GM12878 (cell line): Measurements from ENCODE around the gene EEPD1. TPM values are rescaled to one million over a fixed set of nuclear protein-coding genes. Genes with fewer than 3 reads are reported as not detected.

Source experiments
- ATAC-seq: fragments of 200-7000 bp; cut with Tn5 transposase; 3 replicates; pipeline ENCODE4 v1.9.1; 2020; ENCODE audit warnings: mild to moderate bottlenecking, moderate library complexity
- BruUV-seq: library from RNA; stranded (reverse); fragments of 400-500 nt; replicated peaks from 2 replicates; lab custom pipeline; 2021; lab: Mats Ljungman, UMichigan
- CTCF ChIA-PET: fragments of 300-600 bp; sonication (Branson Sonifier 250); formaldehyde crosslinking; extraction: SDS; loops from one replicate; lab custom pipeline; 2021; ENCODE audit warnings: inconsistent platforms; lab: Yijun Ruan, JAX
- POLR2A ChIA-PET: fragments of 350-600 bp; formaldehyde crosslinking; extraction: SDS; loops from one replicate; lab custom pipeline; 2021; ENCODE audit warnings: inconsistent platforms; lab: Charles Lee
- RAD21 ChIA-PET: fragments of 300-600 bp; sonication (Branson Sonifier 250); formaldehyde crosslinking; loops from one replicate; lab custom pipeline; 2023; ENCODE audit warnings: antibody characterized with exemption; ENCODE audit not compliant: unreplicated experiment; lab: Charles Lee
- SMC1A ChIA-PET: fragments of 300-600 bp; sonication (Branson Sonifier 250); formaldehyde crosslinking; loops from one replicate; lab custom pipeline; 2023; ENCODE audit not compliant: unreplicated experiment, uncharacterized antibody; lab: Charles Lee
- DNase-seq: peaks from one replicate; pipeline ENCODE4 v3.0.0-alpha.2; 2011; ENCODE audit warnings: low read depth, low spot score
- FAIRE-seq: peaks from 3 replicates; lab custom pipeline; 2011; peaks lifted over from hg19 to GRCh38; lab: Jason Lieb, UNC
- H2AFZ ChIP-seq: 2 replicates; pipeline ENCODE4 v1.6.0; 2011; ENCODE audit warnings: low read depth, low read length, control low read depth; ENCODE audit not compliant: control insufficient read depth
- H3K27ac ChIP-seq: 2 replicates; pipeline ENCODE4 v1.5.1; 2011; ENCODE audit warnings: control low read depth; ENCODE audit not compliant: control insufficient read depth, insufficient read depth
- H3K27me3 ChIP-seq, 2 experiments: replicated peaks in 1 of 2; 2 replicates each; pipeline versions ENCODE4 v1.6.0 to v1.6.1; 2011; ENCODE audit warnings: low read length in 1 of 2; ENCODE audit not compliant: control insufficient read depth in 2 of 2, insufficient read depth in 2 of 2
- H3K36me3 ChIP-seq, 2 experiments: 2 replicates each; pipeline ENCODE4 v1.5.1; 2011; ENCODE audit warnings: low read length in 1 of 2; ENCODE audit not compliant: control insufficient read depth in 2 of 2, insufficient read depth in 2 of 2
- H3K4me1 ChIP-seq: 2 replicates; pipeline ENCODE4 v1.6.1; 2011; ENCODE audit warnings: mild to moderate bottlenecking, low read length, moderate library complexity, mixed read lengths; ENCODE audit not compliant: control insufficient read depth, insufficient read depth
- H3K4me2 ChIP-seq: 2 replicates; pipeline ENCODE4 v1.6.0; 2011; ENCODE audit warnings: control low read depth; ENCODE audit not compliant: control insufficient read depth, insufficient read depth
- H3K4me3 ChIP-seq: fragments of 200-600 bp; sonication (generic); 2 replicates; pipeline ENCODE4 v1.5.1; 2016
- H3K79me2 ChIP-seq: 2 replicates; pipeline ENCODE4 v1.6.0; 2011; ENCODE audit warnings: low read length; ENCODE audit not compliant: control insufficient read depth, insufficient read depth
- H3K9ac ChIP-seq: 2 replicates; pipeline ENCODE4 v1.8.0; 2011; ENCODE audit warnings: low read length, control low read depth, mixed read lengths; ENCODE audit not compliant: control insufficient read depth, insufficient read depth
- H3K9me3 ChIP-seq: replicated peaks from 3 replicates; pipeline ENCODE4 v1.5.1; 2011; ENCODE audit warnings: mild to moderate bottlenecking, low read length; ENCODE audit not compliant: control insufficient read depth, insufficient read depth
- H4K20me1 ChIP-seq: 2 replicates; pipeline ENCODE4 v1.6.0; 2011; ENCODE audit not compliant: control insufficient read depth, insufficient read depth
- BMI1 ChIP-seq: fragments of 450-650 bp; IDR thresholded peaks from 2 replicates; pipeline ENCODE4 v1.6.1; 2016; ENCODE audit warnings: mild to moderate bottlenecking, moderate library complexity, borderline replicate concordance
- DPF2 ChIP-seq: fragments of 450-650 bp; IDR thresholded peaks from 2 replicates; pipeline ENCODE4 v1.6.1; 2017; ENCODE audit warnings: mild to moderate bottlenecking
- IKZF2 ChIP-seq, 2 experiments: fragments of 450-650 bp; IDR thresholded peaks; 2 replicates each; pipeline ENCODE4 v1.6.1; 2017; ENCODE audit warnings: mild to moderate bottlenecking in 2 of 2, moderate library complexity in 2 of 2
- IRF4 ChIP-seq: IDR thresholded peaks from 2 replicates; pipeline ENCODE4 v1.6.1; 2011; ENCODE audit warnings: low read depth, low read length
- POLR2AphosphoS2 ChIP-seq: IDR thresholded peaks from 2 replicates; pipeline ENCODE4 v1.6.1; 2011; ENCODE audit warnings: low read depth, mild to moderate bottlenecking, low read length, improper control_type of control experiment, moderate library complexity
- RAD51 ChIP-seq: fragments of 450-650 bp; IDR thresholded peaks from 2 replicates; pipeline ENCODE4 v1.6.1; 2016; ENCODE audit warnings: moderate library complexity, mild to moderate bottlenecking, inconsistent platforms
- SIX5 ChIP-seq: IDR thresholded peaks from 2 replicates; pipeline ENCODE4 v1.6.1; 2011; ENCODE audit warnings: mild to moderate bottlenecking, low read depth, low read length, moderate library complexity; ENCODE audit not compliant: severe bottlenecking
- ZNF217 ChIP-seq: fragments of 450-650 bp; IDR thresholded peaks from 2 replicates; pipeline ENCODE4 v1.6.1; 2017; ENCODE audit warnings: antibody characterized with exemption, mild to moderate bottlenecking
- WGBS: methylation state at CpG from one replicate; pipeline ENCODE4 v1.1.6; 2016; ENCODE audit warnings: low lambda C conversion rate; ENCODE audit not compliant: insufficient replicate concordance, insufficient coverage; ENCODE audit errors: missing lambda C conversion rate; 5-methylcytosine and 5-hydroxymethylcytosine counted together
- in situ Hi-C: fragments of 300-500 bp; cut with MboI; formaldehyde crosslinking; loops from 9 replicates; pipeline ENCODE4 v1.14.3; 2018; ENCODE audit warnings: mixed read lengths
- intact Hi-C: fragments of 100-400 bp; cut with micrococcal nuclease; formaldehyde crosslinking; loops from one replicate; pipeline ENCODE4 v1.14.2; 2022; ENCODE audit not compliant: unreplicated experiment
- polyA plus RNA-seq, 11 experiments: library from polyadenylated mRNA; depleted of rRNA in 4 of 11; unstranded in 6 of 11; stranded (reverse) in 5 of 11; fragments of >200 nt; fragmentation: Nextera tagmentation in 4 of 11; fragmentation: Illumina TruSeq in 1 of 11; extraction: Ambion mirVana in 4 of 11; extraction: Trizol in 1 of 11; gene quantifications; 1 replicate in 1 of 11; 2 replicates in 10 of 11; pipeline versions ENCODE4 v1.2.1 to v1.2.3, GENCODE V29; 2011 to 2016; ENCODE audit warnings: inconsistent platforms in 2 of 11, missing spikeins in 2 of 11, low read depth in 1 of 11
- total RNA-seq, 4 experiments: library from RNA; depleted of rRNA in 3 of 4; stranded (reverse); fragments of >200 nt in 3 of 4; fragmentation: Illumina TruSeq in 1 of 4; extraction: Trizol in 1 of 4; gene quantifications; 2 replicates each; pipeline versions ENCODE4 v1.2.1 to v1.2.3, GENCODE V29; 2013 to 2021

EEPD1 gene
- total and polyA plus RNA-seq, 10 of the 15 experiments (the other 5 are each of a cell fraction or from before 2014, with no cell fraction given): 0.24 to 2.8 (median 0.86) TPM; not detected in 1

- H3K27ac ChIP-seq: no peak overlapping the region
- SMC1A ChIA-PET: no interaction called here
- no peaks in the 10 kb centered on the region for H3K79me2 ChIP-seq
- no TSS peak for BruUV-seq
- ATAC-seq: no peak
- RAD21 ChIA-PET: no interaction called here
- intact Hi-C loops: no loop called here
- no peaks in the 10 kb centered on the region for H3K4me1 ChIP-seq
- no peak for TF ChIP-seq BMI1
- TF ChIP-seq IRF4: no peak
- TF ChIP-seq DPF2: no peak
- no peak for TF ChIP-seq SIX5
- in situ Hi-C loops: no loop called here
- POLR2A ChIA-PET: no interaction called here
- H3K27me3 ChIP-seq: peaks cover 0 to 4% of the 10 kb centered on the region in 2 experiments; a peak in 1 of 4 replicates
- H3K4me3 ChIP-seq: no peak overlapping the region
- DNase-seq: no peak
- no peak for FAIRE-seq
- no peaks in the 10 kb centered on the region for H3K9me3 ChIP-seq
- no peak overlapping the region for H3K9ac ChIP-seq
- H3K36me3 ChIP-seq: no peaks in the 10 kb centered on the region
- CTCF ChIA-PET: no interaction called here
- H3K4me2 ChIP-seq: no peak overlapping the region
- no peaks in the 10 kb centered on the region for H4K20me1 ChIP-seq
- H2AFZ ChIP-seq: no peak overlapping the region
- WGBS: 42% methylated on average over 2 of the region's 2 CpGs
Measured at GRCh38 chr7:36137754-36138153, 15.3 kb upstream of the EEPD1 start.

- no TSS peak for BruUV-seq
- Histone ChIP-seq H3K4me3 (no peak overlapping the region), H3K27ac (no peak overlapping the region), H3K9ac (no peak overlapping the region), H3K9me3 (no peaks in the 10 kb centered on the region), H3K4me1 (no peaks in the 10 kb centered on the region), H2AFZ (no peak overlapping the region), H4K20me1 (no peaks in the 10 kb centered on the region), H3K36me3 (no peaks in the 10 kb centered on the region), H3K4me2 (no peak overlapping the region), H3K79me2 (no peaks in the 10 kb centered on the region), H3K27me3 (peaks cover 0 to 4% of the 10 kb centered on the region in 2 experiments; a peak in 2 of 4 replicates)
- ATAC-seq (no peak), DNase-seq (no peak), FAIRE-seq (no peak)
- TF ChIP-seq IKZF2 (IDR thresholded peaks at IDR 0.05) (no peak), POLR2AphosphoS2 (no peak), ZNF217 (no peak), RAD51 (no peak)
- WGBS: 12% methylated on average over 5 of the region's 5 CpGs
- ChIA-PET RAD21 (interaction anchor here (1.0 kb wide), 1 partner anchor 181 kb away, joined by 3 read pairs; no protein-coding TSS in a partner anchor), POLR2A (no interaction called here), CTCF (no interaction called here), SMC1A (interaction anchor here (2.0 kb wide), 1 partner anchor 154 kb away, joined by 6 read pairs; no protein-coding TSS in a partner anchor)
- intact Hi-C loops: no loop called here
- in situ Hi-C loops: no loop called here
Measured at GRCh38 chr7:36138209-36138608, 14.8 kb upstream of the EEPD1 start.
